HT1080 (cell line): ENCODE measurements around the gene C14orf132. TPM values are rescaled to one million over a fixed set of nuclear protein-coding genes. Genes with fewer than 3 reads are reported as not detected.
"Not testable (repeated sequence)": the region's sequence is repeated elsewhere in the genome, so short reads cannot be mapped to it uniquely, and the experiment has no call there.

ENCODE experiments used
- DNase-seq: peaks from one replicate; pipeline ENCODE4 v3.0.0-alpha.2; 2015; ENCODE audit warnings: low read depth
- total RNA-seq: library from RNA; depleted of rRNA; stranded (reverse); fragments of >200 nt; shearing (Covaris generic); gene quantifications from 2 replicates; pipeline ENCODE4 v1.2.3, GENCODE V29; 2014

The C14orf132 gene
- total RNA-seq, 1 experiment from 2014 or later: 5.0 TPM

GRCh38 chr14:96059519-96060135 lies 20.5 kb downstream of the C14orf132 start:
- DNase-seq: no peak

DNA sequence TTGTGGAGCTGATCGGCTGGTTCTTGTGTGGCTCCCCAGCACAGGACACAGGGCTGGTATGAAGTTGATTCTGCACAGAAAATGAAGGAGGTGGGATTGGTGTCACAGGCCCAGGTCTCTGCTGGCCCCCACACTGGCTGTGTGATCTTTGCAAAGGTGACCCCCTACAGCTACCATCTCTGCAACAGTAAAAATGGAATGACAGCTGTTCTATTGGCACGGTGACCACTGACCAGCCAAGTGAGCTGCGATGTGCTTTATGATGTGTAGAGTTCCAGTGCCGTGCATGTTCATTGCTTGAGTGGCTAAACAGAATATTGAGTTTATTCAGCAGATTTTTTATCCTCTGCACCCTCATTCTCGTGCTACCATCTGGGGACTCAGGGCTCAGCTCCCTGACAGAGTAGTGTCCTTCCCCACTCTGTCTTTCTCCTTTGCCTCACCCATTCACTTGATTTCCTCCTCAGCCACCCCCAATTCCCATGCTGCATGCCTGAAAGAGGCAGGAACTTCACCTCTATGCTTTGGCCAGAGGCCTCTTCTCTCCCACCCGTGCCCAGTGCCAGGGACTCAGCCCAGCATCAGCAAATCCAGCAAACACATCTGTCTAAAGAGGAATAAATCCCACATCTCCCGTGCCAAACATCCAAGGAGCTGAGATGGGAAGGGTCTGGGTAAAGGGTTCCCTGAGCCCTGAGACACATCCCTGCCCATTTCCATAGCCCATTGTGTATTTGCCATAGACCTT lies 21.2 kb downstream of the C14orf132 start:
- no peak for DNase-seq

DNA sequence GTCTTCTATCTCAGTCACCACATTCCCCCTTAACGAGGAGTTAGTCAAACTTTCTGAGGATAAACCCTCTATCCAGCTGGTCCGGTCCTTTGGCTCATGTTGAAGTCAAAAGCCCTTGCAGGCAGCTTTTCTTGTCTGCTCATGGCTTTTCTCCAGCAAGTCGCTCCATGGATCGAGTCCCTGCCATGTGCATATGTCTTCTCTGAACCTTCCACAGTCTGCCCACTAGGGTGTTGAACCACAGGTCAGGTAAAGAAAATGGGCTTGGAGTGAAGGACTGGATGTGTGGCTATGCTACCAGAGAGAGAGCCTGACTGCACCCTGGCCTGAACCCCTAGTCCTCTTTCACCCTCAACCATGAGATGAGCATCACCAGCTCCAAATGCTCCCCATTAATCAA lies 22.8 kb downstream of the C14orf132 start:
- DNase-seq: no peak

- no peak for DNase-seq
Measured at GRCh38 chr14:96062506-96062905, 23.3 kb downstream of the C14orf132 start.

- no peak for DNase-seq
Measured at GRCh38 chr14:96064866-96065265, 25.7 kb downstream of the C14orf132 start.

DNA sequence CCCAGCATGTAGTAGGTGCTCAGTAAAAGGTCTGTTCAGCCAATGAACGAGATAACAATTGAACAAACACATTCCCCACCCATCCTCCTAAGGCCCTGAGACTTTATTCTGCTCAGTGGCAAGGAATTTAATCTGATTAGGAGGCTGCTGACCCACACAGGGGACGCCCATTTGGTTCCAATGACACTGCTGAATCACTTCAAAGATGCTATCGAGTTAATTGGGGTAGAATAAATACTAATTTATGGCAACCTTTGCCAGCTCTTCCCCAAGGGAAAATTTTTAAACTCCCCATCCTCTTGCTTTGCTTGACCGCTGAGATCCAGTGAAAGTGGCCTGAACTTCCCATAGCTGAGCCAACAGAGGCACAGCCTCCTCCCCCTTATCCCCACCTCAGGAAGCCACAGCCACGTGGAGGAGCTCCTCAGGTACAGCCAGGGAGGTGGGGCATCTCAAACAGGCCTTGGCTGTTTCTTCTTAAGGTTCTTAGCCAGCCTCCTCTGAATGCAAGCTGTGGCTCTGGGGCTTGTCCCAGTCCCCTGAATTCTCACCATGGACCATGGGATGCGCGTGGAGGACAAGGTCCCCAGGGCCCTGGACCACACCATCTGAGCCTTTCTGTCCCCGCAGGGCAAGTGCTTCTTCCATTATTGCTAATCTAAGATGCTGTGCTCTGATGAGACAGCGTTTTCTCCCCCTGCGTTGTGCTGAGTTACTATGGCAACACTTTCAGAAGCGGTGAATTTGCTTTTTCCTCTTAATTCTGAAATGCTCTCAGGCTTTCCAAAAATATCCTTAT lies 26.7 kb downstream of the C14orf132 start:
- no peak for DNase-seq

DNA sequence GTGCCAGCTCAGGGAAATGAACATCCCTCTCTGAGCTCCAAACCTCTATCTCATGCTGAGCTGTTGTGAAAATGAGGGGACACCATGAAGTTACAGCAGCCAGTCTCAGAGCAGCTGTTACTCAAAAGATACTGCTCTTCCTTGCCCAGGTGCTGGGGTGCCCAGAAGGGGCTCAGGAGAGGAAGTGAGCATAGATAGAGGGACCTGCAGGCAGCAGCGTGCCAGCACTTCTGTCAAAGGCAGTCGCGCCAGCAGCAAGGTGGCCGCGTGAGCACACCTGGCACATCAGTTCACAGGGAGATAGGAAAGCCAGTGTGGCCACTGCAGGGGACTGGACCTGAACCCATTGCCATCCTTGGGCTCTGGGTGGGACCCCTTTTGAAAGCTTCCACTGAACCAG lies 27.8 kb downstream of the C14orf132 start:
- DNase-seq: no peak

GRCh38 chr14:96067985-96068930 lies 29.1 kb downstream of the C14orf132 start:
- DNase-seq: no peak

GRCh38 chr14:96069421-96069820 lies 30.3 kb downstream of the C14orf132 start:
- DNase-seq: no peak

GRCh38 chr14:96071561-96071960 lies 32.4 kb downstream of the C14orf132 start:
- no peak for DNase-seq

DNA sequence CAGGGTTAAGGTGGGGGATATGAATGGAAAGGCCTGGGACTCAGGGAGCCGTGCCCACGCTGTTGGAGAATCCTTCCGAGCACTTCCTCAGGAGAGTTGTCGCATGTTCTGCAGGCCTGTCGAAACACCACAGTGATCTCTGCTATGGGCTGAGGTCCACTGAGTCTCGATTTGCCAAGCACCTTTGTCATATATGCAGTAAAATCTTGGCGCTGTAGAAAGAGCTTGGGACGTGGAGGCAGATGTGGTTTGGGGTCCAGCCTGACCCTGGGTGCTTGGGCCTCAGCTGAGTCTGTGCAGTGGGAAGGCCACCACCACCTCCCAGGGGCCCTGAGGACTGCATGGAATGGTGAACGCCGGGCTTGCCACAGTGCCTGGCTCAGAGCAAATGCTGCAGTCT lies 32.9 kb downstream of the C14orf132 start:
- no peak for DNase-seq

DNA sequence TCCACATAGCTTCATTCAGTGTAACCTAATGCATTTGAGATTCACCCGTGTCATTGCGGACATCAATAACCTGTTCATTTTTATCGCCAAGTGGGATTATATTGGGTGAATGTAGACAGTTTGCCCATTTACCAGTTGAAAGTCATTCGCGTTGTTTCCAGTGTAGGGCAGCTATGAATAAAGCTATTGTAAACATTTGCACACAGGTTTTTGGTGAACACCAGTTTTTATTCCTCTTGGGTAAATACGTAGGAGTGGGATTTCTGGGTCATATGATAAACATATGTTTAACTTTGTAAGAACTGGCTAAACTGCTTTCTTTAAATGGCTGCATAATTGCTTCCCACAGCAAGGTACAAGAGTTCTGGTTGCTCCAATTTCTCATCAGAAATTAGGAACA lies 33.6 kb downstream of the C14orf132 start:
- no peak for DNase-seq

GRCh38 chr14:96073260-96074039 lies 34.3 kb downstream of the C14orf132 start:
- not testable (repeated sequence) for DNase-seq

GRCh38 chr14:96077983-96078624 lies 38.9 kb downstream of the C14orf132 start:
- no peak for DNase-seq

GRCh38 chr14:96078625-96079016 lies 39.5 kb downstream of the C14orf132 start:
- no peak for DNase-seq

- no peak for DNase-seq
Measured at GRCh38 chr14:96079066-96079465, 39.9 kb downstream of the C14orf132 start.

- no peak for DNase-seq
Measured at GRCh38 chr14:96080571-96080970, 41.4 kb downstream of the C14orf132 start.

DNA sequence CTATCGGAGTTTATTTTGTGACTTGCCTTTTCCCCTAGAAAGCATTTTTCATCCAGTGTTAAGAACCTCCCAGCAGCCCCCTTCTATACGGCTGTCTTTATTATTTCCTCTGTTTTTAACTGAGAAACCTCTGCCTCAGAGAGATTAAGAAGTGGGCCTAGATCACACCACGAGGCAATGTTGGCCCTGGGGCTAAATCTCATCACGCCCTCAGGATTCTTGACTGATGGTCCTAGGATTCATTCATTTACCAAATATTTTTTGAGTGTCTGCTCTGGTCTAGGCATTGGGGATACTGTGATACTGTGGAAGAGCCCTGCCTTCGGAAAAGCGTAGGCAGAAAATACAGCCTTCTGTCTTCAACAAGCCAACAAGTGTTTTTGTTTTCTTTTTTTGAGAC lies 42.1 kb downstream of the C14orf132 start:
- no peak for DNase-seq

GRCh38 chr14:96081767-96082400 lies 42.7 kb downstream of the C14orf132 start:
- no peak for DNase-seq
